Adipocyte (in vitro differentiated cells): ENCODE measurements around the gene COPZ1.

Source experiments
- DNase-seq: peaks from one replicate; pipeline ENCODE4 v3.0.0-alpha.2; 2015; ENCODE audit warnings: low read depth
- H3K27me3 ChIP-seq: replicated peaks from 2 replicates; pipeline ENCODE4 v1.7.0; 2013; ENCODE audit warnings: mild to moderate bottlenecking, low read length, moderate library complexity; ENCODE audit not compliant: control insufficient read depth, insufficient read depth
- H3K36me3 ChIP-seq: 2 replicates; pipeline ENCODE4 v1.7.0; 2013; ENCODE audit warnings: low read length, mild to moderate bottlenecking, moderate library complexity; ENCODE audit not compliant: control insufficient read depth, insufficient read depth, severe bottlenecking
- H3K4me1 ChIP-seq: 2 replicates; pipeline ENCODE4 v1.7.0; 2013; ENCODE audit warnings: mild to moderate bottlenecking, low read length, moderate library complexity; ENCODE audit not compliant: control insufficient read depth, insufficient read depth
- H3K4me3 ChIP-seq: 2 replicates; pipeline ENCODE4 v1.7.0; 2013; ENCODE audit warnings: mild to moderate bottlenecking, low read length, moderate library complexity
- H3K9ac ChIP-seq: 2 replicates; pipeline ENCODE4 v1.7.0; 2013; ENCODE audit warnings: mild to moderate bottlenecking, low read length, moderate library complexity
- H3K9me3 ChIP-seq: 2 replicates; pipeline ENCODE4 v1.7.0; 2013; ENCODE audit warnings: mild to moderate bottlenecking, low read length, moderate library complexity; ENCODE audit not compliant: control insufficient read depth

The COPZ1 gene

DNA sequence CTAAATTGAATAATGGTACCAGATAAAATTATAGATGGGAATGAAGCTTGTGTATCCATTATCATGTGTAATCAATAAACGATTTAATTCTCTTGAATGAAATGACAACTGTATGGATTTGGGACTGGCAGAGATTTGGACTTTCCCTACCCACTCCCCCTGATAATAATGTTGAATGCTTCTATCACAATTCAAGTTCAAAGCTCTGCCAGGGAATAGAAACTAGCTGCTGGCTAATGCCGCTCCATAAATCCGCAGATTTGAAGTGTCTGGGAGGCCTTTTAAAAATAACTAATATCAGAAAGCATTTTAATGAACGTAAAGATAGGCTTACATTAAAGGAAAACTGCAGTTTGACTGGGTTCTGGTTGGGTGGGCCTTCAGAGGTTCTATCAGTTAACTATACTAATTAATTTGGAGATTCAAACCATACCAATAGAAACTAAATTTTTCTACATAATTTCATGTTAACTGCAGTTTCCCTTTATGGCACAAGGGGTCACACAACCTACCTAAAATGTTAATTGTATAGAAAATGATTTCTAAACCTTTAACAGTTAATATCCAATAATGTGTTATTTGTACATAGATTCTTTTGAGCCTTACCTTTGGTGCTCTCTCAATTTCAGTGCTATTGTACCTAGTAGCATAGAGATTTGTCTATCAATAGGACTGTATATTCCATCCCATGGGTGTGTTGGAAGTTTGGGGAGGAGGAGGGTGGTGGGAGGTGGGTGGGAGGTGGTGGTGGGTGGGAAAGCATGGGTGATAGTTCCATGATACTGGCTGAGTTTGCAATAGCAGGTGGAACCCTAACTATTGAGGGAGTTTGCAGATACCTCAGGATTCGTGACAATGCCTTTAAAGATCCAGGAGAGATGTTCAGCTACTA lies 39.5 kb upstream of the COPZ1 start:
- Histone ChIP-seq H3K9ac (peak overlapping the region; percentile 60), H3K4me1 (peaks cover 42% of the 10 kb centered on the region), H3K9me3 (no peaks in the 10 kb centered on the region), H3K36me3 (peaks cover 71% of the 10 kb centered on the region), H3K27me3 (no peaks in the 10 kb centered on the region), H3K4me3 (peak overlapping the region; percentile 66)
- peak; percentile 38 for DNase-seq

GRCh38 chr12:54286042-54287030 lies 38.6 kb upstream of the COPZ1 start:
- peaks cover 42% of the 10 kb centered on the region for H3K4me1 ChIP-seq
- no peaks in the 10 kb centered on the region for H3K27me3 ChIP-seq
- no peak for DNase-seq
- H3K4me3 ChIP-seq, result peak overlapping the region; percentile 14
- peak overlapping the region; percentile 58 for H3K9ac ChIP-seq
- peaks cover 70% of the 10 kb centered on the region for H3K36me3 ChIP-seq
- no peaks in the 10 kb centered on the region for H3K9me3 ChIP-seq

GRCh38 chr12:54287261-54288157 lies 37.4 kb upstream of the COPZ1 start:
- no peak overlapping the region for H3K4me3 ChIP-seq
- peaks cover 36% of the 10 kb centered on the region for H3K4me1 ChIP-seq
- no peak overlapping the region for H3K9ac ChIP-seq
- peaks cover 58% of the 10 kb centered on the region for H3K36me3 ChIP-seq
- H3K27me3 ChIP-seq, result no peaks in the 10 kb centered on the region
- H3K9me3 ChIP-seq, result no peaks in the 10 kb centered on the region
- no peak for DNase-seq

DNA sequence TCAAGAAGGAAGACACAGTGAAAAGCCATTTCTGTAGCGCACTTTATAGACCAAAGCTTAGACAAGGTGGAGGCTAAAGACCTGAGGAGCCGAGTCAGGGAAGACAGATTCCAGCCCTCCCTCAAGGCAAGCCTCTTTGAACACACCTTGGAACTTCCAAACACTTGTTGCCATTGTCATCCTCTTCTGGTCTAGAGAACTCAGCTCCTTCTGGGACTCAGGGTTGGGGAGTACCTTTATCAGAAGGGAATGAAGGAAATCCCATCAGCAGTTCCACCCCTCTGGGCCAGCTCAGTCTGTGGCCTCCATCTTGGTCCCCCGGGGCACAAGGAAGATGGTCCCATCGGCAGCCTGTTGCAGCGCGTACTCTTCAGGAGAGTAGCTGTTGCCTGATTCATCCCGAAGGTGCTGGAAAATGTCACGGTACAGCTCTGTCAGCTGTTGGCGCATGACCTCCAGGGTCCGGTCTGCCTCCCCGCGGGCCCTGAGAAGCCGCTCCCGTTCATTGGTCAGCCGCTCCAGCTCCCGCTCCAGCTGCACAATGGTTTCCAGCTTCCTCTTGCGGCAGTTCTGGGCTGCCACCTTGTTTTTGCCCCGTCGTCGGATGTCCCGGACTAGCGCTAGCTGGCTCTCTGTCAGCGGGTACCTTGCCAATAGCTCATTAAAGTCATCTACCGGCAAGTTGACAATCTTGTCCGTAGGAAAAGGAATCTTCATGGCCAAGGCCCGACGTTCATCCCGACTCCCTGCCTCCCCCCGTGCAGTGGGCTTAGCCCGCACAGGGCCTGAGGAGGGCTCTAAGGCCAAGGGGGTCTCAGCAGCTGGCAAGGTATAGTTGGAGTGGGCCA lies 32.6 kb upstream of the COPZ1 start:
- Histone ChIP-seq H3K36me3 (peaks cover 11% of the 10 kb centered on the region), H3K4me1 (peaks cover 4% of the 10 kb centered on the region), H3K27me3 (no peaks in the 10 kb centered on the region), H3K4me3 (no peak overlapping the region), H3K9me3 (no peaks in the 10 kb centered on the region), H3K9ac (no peak overlapping the region)
- no peak for DNase-seq

DNA sequence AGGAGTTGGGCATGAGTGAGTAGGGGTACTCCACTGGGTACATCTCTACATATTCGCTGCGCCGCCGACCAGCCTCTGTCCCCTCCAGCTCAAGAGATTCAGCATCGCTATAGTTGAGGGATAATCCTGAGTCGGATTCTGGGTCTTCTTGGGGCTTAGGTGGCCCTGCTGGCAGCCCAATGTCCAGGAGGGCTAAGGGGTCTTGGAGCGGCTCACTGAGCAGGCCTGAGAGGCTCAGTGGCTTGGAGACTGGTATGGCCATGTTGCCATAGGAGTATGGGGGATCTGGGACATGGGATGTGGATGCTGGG lies 32.0 kb upstream of the COPZ1 start:
- H3K9ac ChIP-seq, result no peak overlapping the region
- H3K27me3 ChIP-seq, result no peaks in the 10 kb centered on the region
- H3K9me3 ChIP-seq, result no peaks in the 10 kb centered on the region
- peaks cover 5% of the 10 kb centered on the region for H3K36me3 ChIP-seq
- DNase-seq, result no peak
- H3K4me3 ChIP-seq, result no peak overlapping the region
- no peaks in the 10 kb centered on the region for H3K4me1 ChIP-seq

DNA sequence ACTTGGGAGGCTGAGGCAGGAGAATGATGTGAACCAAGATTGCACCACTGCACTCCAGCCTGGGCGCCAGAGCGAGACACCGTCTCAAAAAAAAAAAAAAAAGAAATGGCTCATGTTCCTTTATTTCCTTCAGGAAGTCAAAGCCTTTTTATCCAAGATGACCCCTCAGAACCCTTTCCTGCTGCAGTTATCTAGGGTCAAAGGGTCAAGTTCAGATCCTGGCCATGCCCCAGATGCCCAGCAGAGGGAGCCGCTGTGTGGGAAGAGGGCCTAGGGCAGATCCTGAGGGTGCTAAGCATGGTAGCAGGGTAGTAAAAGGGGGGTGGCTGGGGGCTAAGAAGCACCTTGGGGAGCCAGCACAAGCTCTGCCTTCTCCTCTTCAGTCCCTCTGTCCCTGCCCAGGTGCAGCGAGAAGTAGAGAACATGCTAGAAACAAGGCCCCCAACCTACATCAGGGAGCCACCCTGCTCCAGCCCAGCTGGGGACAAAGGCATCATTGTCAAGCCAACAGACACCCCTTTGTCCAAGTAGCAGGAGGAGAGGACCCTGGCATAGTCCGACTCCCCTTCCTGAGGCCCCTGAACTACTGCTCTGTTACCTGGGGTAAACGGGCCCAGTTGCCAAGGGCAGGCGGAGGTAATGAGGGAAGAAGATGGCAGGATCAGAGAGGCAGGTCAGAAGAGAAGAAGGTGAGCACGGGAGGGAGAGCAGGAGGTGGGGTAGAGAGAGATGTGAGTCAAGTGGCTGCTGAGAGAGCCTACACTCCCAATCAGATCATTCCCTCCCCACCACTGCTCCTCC lies 30.6 kb upstream of the COPZ1 start:
- Histone ChIP-seq H3K27me3 (no peaks in the 10 kb centered on the region), H3K4me1 (no peaks in the 10 kb centered on the region), H3K36me3 (no peaks in the 10 kb centered on the region), H3K9ac (no peak overlapping the region), H3K4me3 (no peak overlapping the region), H3K9me3 (no peaks in the 10 kb centered on the region)
- DNase-seq, result peak; percentile 51

- Histone ChIP-seq H3K9me3 (no peaks in the 10 kb centered on the region), H3K9ac (no peak overlapping the region), H3K4me3 (no peak overlapping the region), H3K4me1 (peaks cover 6% of the 10 kb centered on the region), H3K36me3 (no peaks in the 10 kb centered on the region), H3K27me3 (no peaks in the 10 kb centered on the region)
- no peak for DNase-seq
These were observed 29.9 kb upstream of the COPZ1 start for GRCh38 chr12:54294953-54295566.

DNA sequence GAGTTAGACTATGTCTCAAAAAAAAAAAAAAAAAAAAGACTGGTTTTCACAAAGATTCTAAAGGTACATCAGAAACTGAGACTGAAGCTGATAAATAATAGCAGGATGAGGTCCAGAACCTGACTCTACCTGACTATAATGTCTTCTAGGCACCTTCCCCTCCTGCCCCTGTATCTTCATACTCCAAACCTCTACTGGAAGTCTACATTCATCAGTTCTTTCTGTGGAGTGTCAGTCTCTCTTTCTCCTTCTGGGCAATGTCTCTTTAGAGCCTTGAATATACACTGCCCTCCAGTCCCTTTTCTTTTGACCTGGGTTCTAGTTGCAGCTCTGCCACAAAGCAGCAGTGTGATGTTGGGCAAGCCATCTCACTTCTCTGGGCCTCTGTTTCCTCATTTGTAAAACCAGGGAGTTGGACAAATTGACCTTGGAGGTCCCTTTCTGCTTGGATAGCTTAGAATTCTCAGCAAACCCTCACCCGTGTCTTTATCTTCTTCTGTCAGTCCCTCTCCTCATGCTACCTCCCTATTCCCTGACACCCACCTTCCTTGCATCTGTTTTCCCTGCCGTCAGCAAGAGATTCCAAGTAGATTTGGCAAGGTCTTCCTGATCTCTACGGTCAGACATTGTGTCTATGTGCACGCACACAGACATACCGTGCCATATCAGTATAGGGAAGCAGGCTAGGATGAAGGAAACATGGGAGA lies 28.4 kb upstream of the COPZ1 start:
- H3K4me1 ChIP-seq, result peaks cover 19% of the 10 kb centered on the region
- no peaks in the 10 kb centered on the region for H3K9me3 ChIP-seq
- H3K36me3 ChIP-seq, result no peaks in the 10 kb centered on the region
- no peaks in the 10 kb centered on the region for H3K27me3 ChIP-seq
- no peak overlapping the region for H3K9ac ChIP-seq
- H3K4me3 ChIP-seq, result no peak overlapping the region
- DNase-seq, result no peak

DNA sequence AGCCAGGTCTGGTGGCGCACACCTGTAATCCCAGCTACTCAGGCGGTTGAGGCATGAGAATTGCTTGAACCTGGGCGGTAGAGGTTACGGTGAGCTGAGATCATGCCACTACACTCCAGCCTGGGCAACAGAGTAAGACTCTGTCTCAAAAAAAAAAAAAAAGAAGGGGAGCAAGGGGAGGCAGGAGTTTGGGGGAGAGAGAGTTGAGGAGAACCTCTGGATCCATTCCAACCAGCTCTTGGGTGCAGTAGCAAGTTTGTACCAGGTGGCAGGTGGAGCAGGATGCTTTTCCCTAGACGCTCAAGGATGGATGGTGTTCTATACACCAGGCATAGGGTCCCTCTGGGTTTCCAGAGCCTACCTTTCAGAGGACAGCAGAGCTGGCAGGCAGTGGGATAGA lies 26.0 kb upstream of the COPZ1 start:
- H3K9ac ChIP-seq, result no peak overlapping the region
- no peak overlapping the region for H3K4me3 ChIP-seq
- H3K27me3 ChIP-seq, result no peaks in the 10 kb centered on the region
- peaks cover 20% of the 10 kb centered on the region for H3K4me1 ChIP-seq
- H3K36me3 ChIP-seq, result no peaks in the 10 kb centered on the region
- H3K9me3 ChIP-seq, result no peaks in the 10 kb centered on the region
- DNase-seq, result no peak
